ENCODE measurements around the gene SH3BP4. TPM values are rescaled to one million over a fixed set of nuclear protein-coding genes. Genes with fewer than 3 reads are reported as not detected.

The SH3BP4 gene
- 32.1 and 37.1 TPM in 2 replicates for total RNA-seq
- long read RNA-seq, partial matches to known transcripts = 9 of 11 reads
- long read RNA-seq, other reads (novel, unspliced or antisense) = 2 of 11 reads

GRCh38 chr2:234951664-234952269, at the start of gene SH3BP4:
SH3BP4 (plus strand) TSS chr2:234952017; CDS start chr2:235035003, 82,986 bp downstream.
- Mint-ChIP-seq H3K27ac (ENCODE audit: unreplicated experiment) (peak within 1 kb of the TSS; percentile 69), H3K27me3 (ENCODE audit: low read depth) (peaks cover 5% of the 10 kb centered on the region), H3K36me3 (ENCODE audit: low read depth) (no peaks in the 10 kb centered on the region), H3K9me3 (no peaks in the 10 kb centered on the region), H3K4me1 (peaks cover 58% of the 10 kb centered on the region), H3K4me3 (peak within 1 kb of the TSS; percentile 95)
- no peak for TF ChIP-seq CTCF (conservative IDR thresholded peaks at IDR 0.05)
- DNase-seq (ENCODE audit: low read depth, low spot score) = peak; percentile 72

GRCh38 chr2:234904785-234905184, 47.0 kb upstream of the SH3BP4 start:
- Mint-ChIP-seq H3K27me3 (ENCODE audit: low read depth) (no peaks in the 10 kb centered on the region), H3K4me3 (no peak overlapping the region), H3K27ac (ENCODE audit: unreplicated experiment) (no peak overlapping the region), H3K36me3 (ENCODE audit: low read depth) (no peaks in the 10 kb centered on the region), H3K4me1 (peaks cover 5% of the 10 kb centered on the region), H3K9me3 (no peaks in the 10 kb centered on the region)
- DNase-seq (ENCODE audit: low read depth, low spot score) = no peak
- TF ChIP-seq CTCF (conservative IDR thresholded peaks at IDR 0.05) = no peak

- no peaks in the 10 kb centered on the region for H3K9me3 Mint-ChIP-seq
- H3K27ac Mint-ChIP-seq (ENCODE audit: unreplicated experiment) = peak overlapping the region; percentile 84
- peaks cover 5% of the 10 kb centered on the region for H3K4me1 Mint-ChIP-seq
- H3K27me3 Mint-ChIP-seq (ENCODE audit: low read depth) = no peaks in the 10 kb centered on the region
- H3K4me3 Mint-ChIP-seq = no peak overlapping the region
- TF ChIP-seq CTCF (conservative IDR thresholded peaks at IDR 0.05) = no peak
- H3K36me3 Mint-ChIP-seq (ENCODE audit: low read depth) = no peaks in the 10 kb centered on the region
- no peak for DNase-seq (ENCODE audit: low read depth, low spot score)
Observed at GRCh38 chr2:234905547-234906265, 46.1 kb upstream of the SH3BP4 start.

GRCh38 chr2:234910186-234910679, 41.6 kb upstream of the SH3BP4 start:
- Mint-ChIP-seq H3K4me3 (no peak overlapping the region), H3K4me1 (peaks cover 24% of the 10 kb centered on the region), H3K27ac (ENCODE audit: unreplicated experiment) (no peak overlapping the region), H3K27me3 (ENCODE audit: low read depth) (no peaks in the 10 kb centered on the region), H3K36me3 (ENCODE audit: low read depth) (no peaks in the 10 kb centered on the region), H3K9me3 (no peaks in the 10 kb centered on the region)
- DNase-seq (ENCODE audit: low read depth, low spot score) = no peak
- TF ChIP-seq CTCF (conservative IDR thresholded peaks at IDR 0.05) = no peak

GRCh38 chr2:234911271-234911670, 40.5 kb upstream of the SH3BP4 start:
- Mint-ChIP-seq H3K27me3 (ENCODE audit: low read depth) (no peaks in the 10 kb centered on the region), H3K36me3 (ENCODE audit: low read depth) (no peaks in the 10 kb centered on the region), H3K4me3 (no peak overlapping the region), H3K9me3 (no peaks in the 10 kb centered on the region), H3K4me1 (peaks cover 24% of the 10 kb centered on the region), H3K27ac (ENCODE audit: unreplicated experiment) (no peak overlapping the region)
- TF ChIP-seq CTCF (conservative IDR thresholded peaks at IDR 0.05) = no peak
- no peak for DNase-seq (ENCODE audit: low read depth, low spot score)

All from neural crest cell (in vitro differentiated cells).